DOHH2 (cell line): Measurements from ENCODE around the gene BCAR3.
A peak's percentile ranks its signal among the peaks of the same experiment; 100 is the strongest.

Source experiments
- H3F3A ChIP-seq: fragments of 200-600 bp; sonication (generic), shearing (Covaris generic); 2 replicates; pipeline ENCODE4 v1.6.0; 2016; ENCODE audit warnings: antibody characterized with exemption, mild to moderate bottlenecking; ENCODE audit not compliant: control insufficient read depth, insufficient read depth
- H3K27ac ChIP-seq: fragments of 200-600 bp; sonication (generic); 2 replicates; pipeline ENCODE4 v1.5.1; 2014; ENCODE audit warnings: low read depth, mild to moderate bottlenecking, low read length, moderate library complexity
- H3K27me3 ChIP-seq: fragments of 200-600 bp; sonication (generic); 2 replicates; pipeline ENCODE4 v1.6.1; 2014; ENCODE audit warnings: mild to moderate bottlenecking, low read length, mixed read lengths; ENCODE audit not compliant: control insufficient read depth
- H3K36me3 ChIP-seq: fragments of 200-600 bp; sonication (generic); 2 replicates; pipeline ENCODE4 v1.6.1; 2014; ENCODE audit warnings: mild to moderate bottlenecking, low read length, moderate library complexity, mixed read lengths; ENCODE audit not compliant: control insufficient read depth
- H3K4me1 ChIP-seq: fragments of 200-600 bp; sonication (generic); 2 replicates; pipeline ENCODE4 v1.6.1; 2014; ENCODE audit warnings: mild to moderate bottlenecking, low read length, mixed read lengths; ENCODE audit not compliant: control insufficient read depth
- H3K4me2 ChIP-seq: fragments of 200-600 bp; sonication (generic); 2 replicates; pipeline ENCODE4 v1.6.0; 2014; ENCODE audit warnings: mild to moderate bottlenecking, low read length, moderate library complexity
- H3K4me3 ChIP-seq: fragments of 200-600 bp; sonication (generic); 2 replicates; pipeline ENCODE4 v1.5.1; 2014; ENCODE audit warnings: mild to moderate bottlenecking, low read length, mixed read lengths
- H3K79me2 ChIP-seq: fragments of 200-600 bp; sonication (generic); 2 replicates; pipeline ENCODE4 v1.6.1; 2014; ENCODE audit warnings: mild to moderate bottlenecking, low read length, mixed read lengths; ENCODE audit not compliant: control insufficient read depth
- H3K9me2 ChIP-seq: fragments of 200-600 bp; sonication (generic); replicated peaks from 2 replicates; pipeline ENCODE4 v1.6.1; 2014; ENCODE audit warnings: mild to moderate bottlenecking, low read length, mixed read lengths; ENCODE audit not compliant: control insufficient read depth
- H3K9me3 ChIP-seq: fragments of 200-600 bp; sonication (generic); 2 replicates; pipeline ENCODE4 v1.6.1; 2014; ENCODE audit warnings: antibody characterized with exemption, low read length, mixed read lengths; ENCODE audit not compliant: control insufficient read depth, insufficient read depth
- H4K20me1 ChIP-seq: fragments of 200-600 bp; sonication (generic); 2 replicates; pipeline ENCODE4 v1.6.0; 2014; ENCODE audit warnings: low read depth, mild to moderate bottlenecking, antibody characterized with exemption, low read length, moderate library complexity; ENCODE audit not compliant: control insufficient read depth, insufficient read depth
- CTCF ChIP-seq: fragments of 200-600 bp; sonication (generic); IDR thresholded peaks from one replicate; pipeline ENCODE4 v1.5.1; 2014; ENCODE audit warnings: antibody characterized with exemption, mild to moderate bottlenecking, low read depth, low read length; ENCODE audit not compliant: poor library complexity, severe bottlenecking
- EZH2phosphoT487 ChIP-seq: fragments of 200-600 bp; sonication (generic); IDR thresholded peaks from 2 replicates; pipeline ENCODE4 v1.6.1; 2017; ENCODE audit warnings: borderline replicate concordance, mild to moderate bottlenecking, antibody characterized with exemption, low read length, moderate library complexity, mixed read lengths

The BCAR3 gene

GRCh38 chr1:93619507-93620171 lies 62.0 kb downstream of the BCAR3 start:
- peaks cover 40% of the 10 kb centered on the region for H3K36me3 ChIP-seq
- H3K27ac ChIP-seq = no peak overlapping the region
- 0 out of 2 replicates have a peak, but pooled peaks cover 4% of the 10 kb centered on the region for H3F3A ChIP-seq
- no peaks in the 10 kb centered on the region for H3K9me3 ChIP-seq
- no peak overlapping the region for H3K4me3 ChIP-seq
- H4K20me1 ChIP-seq = peaks cover 42% of the 10 kb centered on the region
- no peak overlapping the region for H3K4me2 ChIP-seq
- no peaks in the 10 kb centered on the region for H3K27me3 ChIP-seq
- peaks cover 97% of the 10 kb centered on the region for H3K79me2 ChIP-seq
- H3K4me1 ChIP-seq = peaks cover 49% of the 10 kb centered on the region
- no peak for TF ChIP-seq EZH2phosphoT487
- peak; percentile 25 for TF ChIP-seq CTCF
- H3K9me2 ChIP-seq = no peaks in the 10 kb centered on the region

- Histone ChIP-seq H3K79me2 (peaks cover 97% of the 10 kb centered on the region), H3K4me2 (no peak overlapping the region), H3K4me3 (no peak overlapping the region), H3K27me3 (no peaks in the 10 kb centered on the region), H3K9me2 (no peaks in the 10 kb centered on the region), H3K27ac (no peak overlapping the region), H3F3A (0 out of 2 replicates have a peak, but pooled peaks cover 4% of the 10 kb centered on the region), H4K20me1 (peaks cover 35% of the 10 kb centered on the region), H3K36me3 (peaks cover 36% of the 10 kb centered on the region), H3K4me1 (peaks cover 44% of the 10 kb centered on the region), H3K9me3 (no peaks in the 10 kb centered on the region)
- TF ChIP-seq CTCF = no peak
- TF ChIP-seq EZH2phosphoT487 = no peak
Measured at GRCh38 chr1:93617670-93618499, 63.8 kb downstream of the BCAR3 start.

GRCh38 chr1:93616996-93617669 lies 64.5 kb downstream of the BCAR3 start:
- TF ChIP-seq CTCF = no peak
- TF ChIP-seq EZH2phosphoT487 = no peak
- Histone ChIP-seq H3K79me2 (peaks cover 97% of the 10 kb centered on the region), H3K4me3 (no peak overlapping the region), H3K9me3 (no peaks in the 10 kb centered on the region), H4K20me1 (peaks cover 27% of the 10 kb centered on the region), H3K27ac (no peak overlapping the region), H3K27me3 (no peaks in the 10 kb centered on the region), H3K4me2 (no peak overlapping the region), H3K36me3 (peaks cover 30% of the 10 kb centered on the region), H3K4me1 (peaks cover 39% of the 10 kb centered on the region), H3F3A (0 out of 2 replicates have a peak, but pooled peaks cover 4% of the 10 kb centered on the region), H3K9me2 (no peaks in the 10 kb centered on the region)
